Neural progenitor cell (in vitro differentiated cells): ENCODE results near the gene TM4SF5. TPM values are rescaled to one million over a fixed set of nuclear protein-coding genes. Genes with fewer than 3 reads are reported as not detected.
A peak's percentile ranks its signal among the peaks of the same experiment; 100 is the strongest.

Source experiments
- DNase-seq: peaks from one replicate; pipeline ENCODE4 v3.0.0-alpha.2; 2016; ENCODE audit warnings: low spot score
- H2AFZ ChIP-seq: fragments of 200-600 bp; sonication (generic); replicated peaks from 2 replicates; pipeline ENCODE4 v1.6.1; 2016; ENCODE audit warnings: antibody characterized with exemption
- H3F3A ChIP-seq: fragments of 200-600 bp; sonication (generic); 2 replicates; pipeline ENCODE4 v1.6.1; 2016; ENCODE audit warnings: antibody characterized with exemption, low read depth
- H3K27ac ChIP-seq: fragments of 200-600 bp; sonication (generic); 2 replicates; pipeline ENCODE4 v1.5.1; 2016; ENCODE audit warnings: mild to moderate bottlenecking
- H3K27me3 ChIP-seq: fragments of 200-600 bp; sonication (generic); 2 replicates; pipeline ENCODE4 v1.6.1; 2016; ENCODE audit warnings: mild to moderate bottlenecking, moderate library complexity
- H3K36me3 ChIP-seq: fragments of 200-600 bp; sonication (generic); 2 replicates; pipeline ENCODE4 v1.5.1; 2016
- H3K4me1 ChIP-seq: fragments of 200-600 bp; sonication (generic); 2 replicates; pipeline ENCODE4 v1.6.1; 2016; ENCODE audit warnings: mixed run types
- H3K4me2 ChIP-seq: fragments of 200-600 bp; sonication (generic); 2 replicates; pipeline ENCODE4 v1.6.1; 2016
- H3K4me3 ChIP-seq: fragments of 200-600 bp; sonication (generic); 2 replicates; pipeline ENCODE4 v1.5.1; 2016
- H3K79me2 ChIP-seq: fragments of 200-600 bp; sonication (generic); 2 replicates; pipeline ENCODE4 v1.6.1; 2016; ENCODE audit warnings: low read depth
- H3K9ac ChIP-seq: fragments of 200-600 bp; sonication (generic); 2 replicates; pipeline ENCODE4 v1.6.1; 2016
- H3K9me3 ChIP-seq: fragments of 200-600 bp; sonication (generic); 2 replicates; pipeline ENCODE4 v1.5.1; 2016; ENCODE audit warnings: low read depth
- H4K20me1 ChIP-seq: fragments of 200-600 bp; sonication (generic); 2 replicates; pipeline ENCODE4 v1.6.1; 2016; ENCODE audit warnings: low read depth
- H3K27ac Mint-ChIP-seq: 3 replicates; pipeline ENCODE4 v1.8.0; 2021; ENCODE audit warnings: mixed read lengths
- H3K27me3 Mint-ChIP-seq: 2 replicates; pipeline ENCODE4 v1.8.0; 2022; ENCODE audit warnings: low read depth, mild to moderate bottlenecking, inconsistent platforms, moderate library complexity, mixed read lengths; ENCODE audit not compliant: insufficient read depth
- H3K36me3 Mint-ChIP-seq: 3 replicates; pipeline ENCODE4 v1.8.0; 2021; ENCODE audit warnings: mixed read lengths
- H3K4me1 Mint-ChIP-seq: 3 replicates; pipeline ENCODE4 v1.8.0; 2021; ENCODE audit warnings: mixed read lengths
- H3K4me3 Mint-ChIP-seq: 3 replicates; pipeline ENCODE4 v1.8.0; 2021; ENCODE audit warnings: mild to moderate bottlenecking, moderate library complexity, mixed read lengths
- H3K9me3 Mint-ChIP-seq: 3 replicates; pipeline ENCODE4 v1.8.0; 2020; ENCODE audit warnings: mixed read lengths
- CTCF ChIP-seq: fragments of 200-600 bp; sonication (generic); IDR thresholded peaks from 2 replicates; pipeline ENCODE4 v1.5.1; 2017; ENCODE audit warnings: antibody characterized with exemption, mild to moderate bottlenecking
- EZH2 ChIP-seq: fragments of 200-600 bp; sonication (generic); IDR thresholded peaks from 2 replicates; pipeline ENCODE4 v1.6.1; 2017; ENCODE audit warnings: antibody characterized with exemption, mild to moderate bottlenecking, moderate library complexity
- EZH2phosphoT487 ChIP-seq: fragments of 200-600 bp; sonication (generic); IDR thresholded peaks from 2 replicates; pipeline ENCODE4 v1.6.1; 2017; ENCODE audit warnings: antibody characterized with exemption
- total RNA-seq: library from RNA; depleted of rRNA; stranded (reverse); fragments of >200 nt; gene quantifications from 2 replicates; pipeline ENCODE4 v1.2.3, GENCODE V29; 2015; ENCODE audit warnings: low replicate concordance

Gene TM4SF5
- total RNA-seq, 1 donor from 2014 or later = not detected

- Histone ChIP-seq H3K9me3 (no peaks in the 10 kb centered on the region), H3F3A (peaks cover 38% of the 10 kb centered on the region), H4K20me1 (peaks cover 9% of the 10 kb centered on the region), H3K9ac (no peak overlapping the region), H3K4me2 (peak overlapping the region; percentile 95), H3K27me3 (peaks cover 81% of the 10 kb centered on the region), H2AFZ (peak overlapping the region; percentile 81), H3K27ac (no peak overlapping the region), H3K4me1 (peaks cover 13% of the 10 kb centered on the region), H3K36me3 (no peaks in the 10 kb centered on the region), H3K79me2 (no peaks in the 10 kb centered on the region), H3K4me3 (peak overlapping the region; percentile 85)
- Mint-ChIP-seq H3K4me1 (peaks cover 11% of the 10 kb centered on the region), H3K36me3 (no peaks in the 10 kb centered on the region), H3K9me3 (no peaks in the 10 kb centered on the region), H3K27me3 (peaks cover 24% of the 10 kb centered on the region), H3K4me3 (peak overlapping the region; percentile 88), H3K27ac (no peak overlapping the region)
- TF ChIP-seq CTCF = no peak
- peak; percentile 57 for TF ChIP-seq EZH2
- DNase-seq = no peak
Observed at GRCh38 chr17:4789701-4789950, 17.9 kb downstream of the TM4SF5 start.

GRCh38 chr17:4789951-4790704 lies 18.4 kb downstream of the TM4SF5 start:
- no peak overlapping the region for H3K9ac ChIP-seq

GRCh38 chr17:4790705-4791088 lies 19.0 kb downstream of the TM4SF5 start:
- Histone ChIP-seq H3K79me2 (no peaks in the 10 kb centered on the region), H3K36me3 (no peaks in the 10 kb centered on the region), H4K20me1 (peaks cover 9% of the 10 kb centered on the region), H3K4me3 (peak overlapping the region; percentile 85), H3K9me3 (no peaks in the 10 kb centered on the region), H3K27me3 (peaks cover 74% of the 10 kb centered on the region), H3F3A (peaks cover 38% of the 10 kb centered on the region), H2AFZ (peak overlapping the region; percentile 81), H3K4me2 (peak overlapping the region; percentile 95), H3K4me1 (peaks cover 13% of the 10 kb centered on the region), H3K27ac (no peak overlapping the region), H3K9ac (no peak overlapping the region)
- Mint-ChIP-seq H3K27ac (no peak overlapping the region), H3K4me1 (peaks cover 11% of the 10 kb centered on the region), H3K9me3 (no peaks in the 10 kb centered on the region), H3K36me3 (no peaks in the 10 kb centered on the region), H3K27me3 (peaks cover 21% of the 10 kb centered on the region), H3K4me3 (peak overlapping the region; percentile 88)
- no peak for DNase-seq
- TF ChIP-seq EZH2 (no peak), CTCF (no peak), EZH2phosphoT487 (no peak)

More at GRCh38 chr17:4789951-4790704, 18.4 kb downstream of the TM4SF5 start:
- peaks cover 9% of the 10 kb centered on the region for H4K20me1 ChIP-seq
- peak overlapping the region; percentile 85 for H3K4me3 ChIP-seq
- H3K27me3 ChIP-seq = peaks cover 79% of the 10 kb centered on the region
- H3K9me3 ChIP-seq = no peaks in the 10 kb centered on the region
- peaks cover 38% of the 10 kb centered on the region for H3F3A ChIP-seq
- Mint-ChIP-seq H3K9me3 (no peaks in the 10 kb centered on the region), H3K36me3 (no peaks in the 10 kb centered on the region), H3K27me3 (peaks cover 23% of the 10 kb centered on the region), H3K27ac (no peak overlapping the region), H3K4me3 (peak overlapping the region; percentile 88), H3K4me1 (peaks cover 11% of the 10 kb centered on the region)
- peak overlapping the region; percentile 81 for H2AFZ ChIP-seq
- peaks cover 13% of the 10 kb centered on the region for H3K4me1 ChIP-seq
- no peaks in the 10 kb centered on the region for H3K36me3 ChIP-seq
- no peaks in the 10 kb centered on the region for H3K79me2 ChIP-seq
- no peak overlapping the region for H3K27ac ChIP-seq
- TF ChIP-seq EZH2phosphoT487 = no peak
- TF ChIP-seq CTCF = peak; percentile 64
- peak overlapping the region; percentile 95 for H3K4me2 ChIP-seq
- DNase-seq = peak; percentile 89
